Left ventricle myocardium inferior (tissue), 1 donor: ENCODE results near the gene KCNN3. TPM values are rescaled to one million over a fixed set of nuclear protein-coding genes. Genes with fewer than 3 reads are reported as not detected.

Experiments
- DNase-seq: peaks from one replicate; pipeline ENCODE4 v3.0.0-alpha.2; 2020
- H3K27ac ChIP-seq: fragments of 200-600 bp; replicated peaks from 2 replicates; pipeline ENCODE4 v1.8.0; 2021
- H3K27me3 ChIP-seq: fragments of 200-600 bp; 2 replicates; pipeline ENCODE4 v1.8.0; 2021; ENCODE audit warnings: low read depth
- H3K36me3 ChIP-seq: fragments of 200-600 bp; 2 replicates; pipeline ENCODE4 v1.8.0; 2021
- H3K4me1 ChIP-seq: fragments of 200-600 bp; 2 replicates; pipeline ENCODE4 v1.8.0; 2021
- H3K4me3 ChIP-seq: fragments of 200-600 bp; 2 replicates; pipeline ENCODE4 v1.8.0; 2021; ENCODE audit warnings: mild to moderate bottlenecking, moderate library complexity
- H3K9me3 ChIP-seq: fragments of 200-600 bp; replicated peaks from 2 replicates; pipeline ENCODE4 v1.8.0; 2021
- CTCF ChIP-seq: fragments of 200-600 bp; IDR thresholded peaks from 2 replicates; pipeline ENCODE4 v1.8.0; 2021; ENCODE audit warnings: antibody characterized with exemption, mild to moderate bottlenecking, borderline replicate concordance
- intact Hi-C: fragments of 100-400 bp; cut with micrococcal nuclease; formaldehyde crosslinking; loops from one replicate; pipeline ENCODE4 v1.11.0; 2022
- total RNA-seq: library from RNA; stranded (reverse); fragmentation: NEBNext Ultra II Directional; extraction: Animal tissue kit (Norgen Biotek cat#: 25700); gene quantifications from one replicate; pipeline ENCODE4 v1.2.1, GENCODE V29; 2021
- donor health status: DM: no; HTN: yes; CAD: no; lungs with severe emphysema.

KCNN3 gene
- total RNA-seq, 1 donor from 2014 or later = 4.8 TPM

GRCh38 chr1:154810571-154810970 is 59.5 kb downstream of the KCNN3 start:
- intact Hi-C loops = no loop called here
- Histone ChIP-seq H3K9me3 (no peaks in the 10 kb centered on the region), H3K4me3 (no peak overlapping the region), H3K4me1 (peaks cover 73% of the 10 kb centered on the region), H3K36me3 (no peaks in the 10 kb centered on the region), H3K27ac (peak overlapping the region; percentile 82), H3K27me3 (peaks cover 12% of the 10 kb centered on the region)
- TF ChIP-seq CTCF = no peak
- DNase-seq = no peak

GRCh38 chr1:154809436-154810413 is 60.4 kb downstream of the KCNN3 start:
- intact Hi-C loops = no loop called here
- Histone ChIP-seq H3K27me3 (peaks cover 12% of the 10 kb centered on the region), H3K9me3 (no peaks in the 10 kb centered on the region), H3K4me1 (peaks cover 73% of the 10 kb centered on the region), H3K27ac (peak overlapping the region; percentile 82), H3K4me3 (peak overlapping the region; percentile 5), H3K36me3 (no peaks in the 10 kb centered on the region)
- TF ChIP-seq CTCF = no peak
- DNase-seq = no peak

GRCh38 chr1:154808909-154809262 is 61.2 kb downstream of the KCNN3 start:
- no peaks in the 10 kb centered on the region for H3K9me3 ChIP-seq
- peak; percentile 27 for DNase-seq
- peak overlapping the region; percentile 82 for H3K27ac ChIP-seq
- peak overlapping the region; percentile 5 for H3K4me3 ChIP-seq
- TF ChIP-seq CTCF = no peak
- H3K27me3 ChIP-seq = peaks cover 19% of the 10 kb centered on the region
- no peaks in the 10 kb centered on the region for H3K36me3 ChIP-seq
- intact Hi-C loops = no loop called here
- peaks cover 64% of the 10 kb centered on the region for H3K4me1 ChIP-seq

- no peak for TF ChIP-seq CTCF
- peak overlapping the region; percentile 82 for H3K27ac ChIP-seq
- peak overlapping the region; percentile 11 for H3K4me3 ChIP-seq
- peak; percentile 32 for DNase-seq
- peaks cover 20% of the 10 kb centered on the region for H3K27me3 ChIP-seq
- H3K9me3 ChIP-seq = no peaks in the 10 kb centered on the region
- peaks cover 61% of the 10 kb centered on the region for H3K4me1 ChIP-seq
- intact Hi-C loops = no loop called here
- H3K36me3 ChIP-seq = no peaks in the 10 kb centered on the region
Measured at GRCh38 chr1:154808261-154808908, 61.7 kb downstream of the KCNN3 start.

GRCh38 chr1:154807048-154807591 is 63.0 kb downstream of the KCNN3 start:
- Histone ChIP-seq H3K4me1 (peaks cover 66% of the 10 kb centered on the region), H3K9me3 (no peaks in the 10 kb centered on the region), H3K36me3 (no peaks in the 10 kb centered on the region), H3K27ac (peak overlapping the region; percentile 82), H3K4me3 (no peak overlapping the region), H3K27me3 (peaks cover 20% of the 10 kb centered on the region)
- intact Hi-C loops = no loop called here
- DNase-seq = no peak
- no peak for TF ChIP-seq CTCF
